ENCODE data around the gene TNFRSF9.

DNA sequence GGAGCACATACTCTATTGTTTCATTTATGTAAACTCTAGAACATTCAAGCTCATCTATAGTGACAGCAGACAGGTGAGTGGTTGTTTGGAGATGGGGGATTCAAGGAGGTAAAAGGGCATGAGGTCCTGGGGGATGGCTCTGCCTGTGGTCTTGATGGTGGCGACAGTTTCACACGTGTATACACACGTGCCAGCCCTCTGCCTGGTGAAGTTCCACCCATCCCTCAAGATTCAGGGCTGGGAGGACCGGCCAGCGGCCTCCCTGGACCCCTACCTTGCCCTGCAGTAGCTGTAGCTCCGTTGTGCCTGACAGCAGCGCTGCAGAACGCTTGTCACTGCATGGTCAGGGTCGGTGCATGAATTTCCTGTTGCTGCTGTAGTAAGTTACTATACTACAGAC, 48.8 kb downstream of the TNFRSF9 start:
- TF ChIP-seq, protein P1, sequence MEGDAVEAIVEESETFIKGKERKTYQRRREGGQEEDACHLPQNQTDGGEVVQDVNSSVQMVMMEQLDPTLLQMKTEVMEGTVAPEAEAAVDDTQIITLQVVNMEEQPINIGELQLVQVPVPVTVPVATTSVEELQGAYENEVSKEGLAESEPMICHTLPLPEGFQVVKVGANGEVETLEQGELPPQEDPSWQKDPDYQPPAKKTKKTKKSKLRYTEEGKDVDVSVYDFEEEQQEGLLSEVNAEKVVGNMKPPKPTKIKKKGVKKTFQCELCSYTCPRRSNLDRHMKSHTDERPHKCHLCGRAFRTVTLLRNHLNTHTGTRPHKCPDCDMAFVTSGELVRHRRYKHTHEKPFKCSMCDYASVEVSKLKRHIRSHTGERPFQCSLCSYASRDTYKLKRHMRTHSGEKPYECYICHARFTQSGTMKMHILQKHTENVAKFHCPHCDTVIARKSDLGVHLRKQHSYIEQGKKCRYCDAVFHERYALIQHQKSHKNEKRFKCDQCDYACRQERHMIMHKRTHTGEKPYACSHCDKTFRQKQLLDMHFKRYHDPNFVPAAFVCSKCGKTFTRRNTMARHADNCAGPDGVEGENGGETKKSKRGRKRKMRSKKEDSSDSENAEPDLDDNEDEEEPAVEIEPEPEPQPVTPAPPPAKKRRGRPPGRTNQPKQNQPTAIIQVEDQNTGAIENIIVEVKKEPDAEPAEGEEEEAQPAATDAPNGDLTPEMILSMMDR (IDR thresholded peaks at IDR 0.05; ENCODE audit: poor library complexity), result no peak
- no peak for TF ChIP-seq EZH2 (IDR thresholded peaks at IDR 0.05; ENCODE audit: borderline replicate concordance)

Measured in hepatocyte (in vitro differentiated cells).